Neuronal stem cell (in vitro differentiated cells): ENCODE results near the gene GADD45B.

Source experiments
- DNase-seq: peaks from one replicate; pipeline ENCODE4 v3.0.0-alpha.2; 2013; ENCODE audit warnings: low spot score
- H2AFZ ChIP-seq: one replicate; pipeline ENCODE4 v1.6.1; 2013; ENCODE audit warnings: mild to moderate bottlenecking, low read length, inconsistent platforms
- H2AK5ac ChIP-seq: 2 replicates; pipeline ENCODE4 v1.6.1; 2013; ENCODE audit warnings: low read depth, mild to moderate bottlenecking, inconsistent platforms, low read length, moderate library complexity, mixed read lengths
- H2BK120ac ChIP-seq: 2 replicates; pipeline ENCODE4 v1.6.1; 2013; ENCODE audit warnings: low read depth, mild to moderate bottlenecking, inconsistent platforms, low read length, moderate library complexity, mixed read lengths
- H2BK12ac ChIP-seq: one replicate; pipeline ENCODE4 v1.6.1; 2013; ENCODE audit warnings: low read length, inconsistent platforms
- H2BK15ac ChIP-seq: 2 replicates; pipeline ENCODE4 v1.6.1; 2013; ENCODE audit warnings: mild to moderate bottlenecking, low read length, inconsistent platforms, mixed read lengths
- H2BK5ac ChIP-seq: one replicate; pipeline ENCODE4 v1.6.1; 2013; ENCODE audit warnings: inconsistent platforms, mild to moderate bottlenecking, low read length, moderate library complexity
- H3K14ac ChIP-seq: one replicate; pipeline ENCODE4 v1.6.1; 2013; ENCODE audit warnings: low read length, inconsistent platforms
- H3K18ac ChIP-seq: 2 replicates; pipeline ENCODE4 v1.6.1; 2013; ENCODE audit warnings: low read length, inconsistent platforms
- H3K23ac ChIP-seq: 2 replicates; pipeline ENCODE4 v1.6.1; 2013; ENCODE audit warnings: low read depth, mild to moderate bottlenecking, mixed read lengths, low read length, inconsistent platforms; ENCODE audit not compliant: poor library complexity
- H3K27ac ChIP-seq: replicated peaks from 3 replicates; pipeline ENCODE4 v1.5.1; 2013; ENCODE audit warnings: low read length, inconsistent platforms
- H3K27me3 ChIP-seq, 3 experiments: 2 replicates each; pipeline ENCODE4 v1.6.1; 2013; ENCODE audit warnings: low read length in 3 of 3, mild to moderate bottlenecking in 2 of 3, inconsistent platforms in 1 of 3, low read depth in 1 of 3, mixed read lengths in 1 of 3, moderate library complexity in 1 of 3; ENCODE audit not compliant: control insufficient read depth in 3 of 3, insufficient read depth in 3 of 3
- H3K36me3 ChIP-seq, 2 donors: replicated peaks in 1 of 2; 2 replicates each; pipeline ENCODE4 v1.6.1; 2013; ENCODE audit warnings: low read length in 2 of 2; ENCODE audit not compliant: control insufficient read depth in 2 of 2, insufficient read depth in 2 of 2
- H3K4ac ChIP-seq: 2 replicates; pipeline ENCODE4 v1.6.1; 2013; ENCODE audit warnings: inconsistent platforms, mild to moderate bottlenecking, low read length, moderate library complexity
- H3K4me1 ChIP-seq, 2 donors: 1 replicate in 1 of 2; 2 replicates in 1 of 2; pipeline ENCODE4 v1.6.1; 2013; ENCODE audit warnings: low read length in 2 of 2, low read depth in 1 of 2; ENCODE audit not compliant: control insufficient read depth in 2 of 2, insufficient read depth in 1 of 2
- H3K4me2 ChIP-seq: one replicate; pipeline ENCODE4 v1.6.1; 2013; ENCODE audit warnings: mild to moderate bottlenecking, low read length, inconsistent platforms; ENCODE audit not compliant: insufficient read depth, poor library complexity, severe bottlenecking
- H3K4me3 ChIP-seq, 2 donors: 2 replicates each; pipeline ENCODE4 v1.5.1; 2013; ENCODE audit warnings: low read length in 2 of 2, mild to moderate bottlenecking in 2 of 2, inconsistent platforms in 1 of 2, moderate library complexity in 1 of 2
- H3K79me1 ChIP-seq: one replicate; pipeline ENCODE4 v1.6.1; 2013; ENCODE audit warnings: low read depth, mild to moderate bottlenecking, inconsistent platforms, low read length, moderate library complexity
- H3K9ac ChIP-seq: one replicate; pipeline ENCODE4 v1.6.1; 2013; ENCODE audit warnings: mild to moderate bottlenecking, low read depth, low read length, inconsistent platforms; ENCODE audit not compliant: poor library complexity
- H3K9me3 ChIP-seq, 2 donors: replicated peaks in 1 of 2; 2 replicates each; pipeline versions ENCODE3 to v1.6.1; 2013; ENCODE audit warnings: low read length in 2 of 2, mild to moderate bottlenecking in 2 of 2, inconsistent platforms in 1 of 2, low read depth in 1 of 2, mixed read lengths in 1 of 2, moderate library complexity in 1 of 2; ENCODE audit not compliant: control insufficient read depth in 2 of 2, insufficient read depth in 1 of 2
- H4K8ac ChIP-seq: one replicate; pipeline ENCODE4 v1.6.1; 2013; ENCODE audit warnings: low read depth, mild to moderate bottlenecking, inconsistent platforms, low read length, moderate library complexity
- H4K91ac ChIP-seq: one replicate; pipeline ENCODE4 v1.6.1; 2013; ENCODE audit warnings: low read length, low read depth, mild to moderate bottlenecking, inconsistent platforms; ENCODE audit not compliant: poor library complexity
- WGBS, 2 donors: extraction: QIAGEN DNeasy Blood & Tissue Kit; methylation state at CpG; one replicate each; pipeline ENCODE4 v1.1.7; 2013; ENCODE audit warnings: missing lambda C conversion rate in 2 of 2, mixed read lengths in 1 of 2; ENCODE audit not compliant: insufficient read length in 2 of 2, insufficient replicate concordance in 1 of 2; ENCODE audit errors: extremely low coverage in 2 of 2; 5-methylcytosine and 5-hydroxymethylcytosine counted together

Gene GADD45B

DNA sequence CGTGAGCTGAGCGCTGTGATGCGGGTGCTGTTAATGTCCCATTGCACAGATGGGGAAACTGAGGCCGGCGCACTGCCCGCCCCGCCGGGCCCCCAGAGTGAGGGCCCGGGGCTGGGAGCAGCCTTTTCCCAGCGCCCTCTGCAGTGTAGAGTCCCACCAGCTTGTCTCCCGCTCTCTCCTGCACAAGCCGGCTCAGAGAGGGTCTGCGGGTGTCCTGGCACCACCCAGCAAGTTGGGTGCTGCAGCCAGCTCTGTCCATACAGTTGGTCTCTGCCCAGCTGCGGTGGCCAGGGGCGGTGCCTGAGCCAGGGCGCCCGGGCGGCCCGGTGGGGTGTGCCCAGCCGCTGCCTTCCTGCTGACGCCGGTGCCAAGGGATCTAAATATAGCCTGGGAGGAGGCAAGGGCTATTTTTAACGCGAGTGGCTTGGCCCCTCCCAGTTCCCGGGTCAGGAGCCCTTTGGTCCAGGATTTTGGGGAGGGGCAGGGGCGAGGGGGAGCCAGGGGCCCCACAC, 19.3 kb downstream of the GADD45B start:
- DNase-seq = no peak
- WGBS, 2 donors = no CpG with 5 or more reads among the region's 26 CpGs
- Histone ChIP-seq H3K9me3 (peaks cover 0 to 3% of the 10 kb centered on the region in 2 donors), H3K27me3 (peaks cover 0 to 68% (median 10%) of the 10 kb centered on the region in 3 experiments), H2AK5ac (peak overlapping the region; percentile 97), H2BK120ac (no peak overlapping the region), H3K36me3 (peaks cover 0 to 2% of the 10 kb centered on the region in 2 donors), H3K4ac (no peak overlapping the region), H3K27ac (no peak overlapping the region), H3K79me1 (no peaks in the 10 kb centered on the region), H3K4me1 (peaks cover 3 to 21% of the 10 kb centered on the region in 2 donors), H3K9ac (peak overlapping the region; percentile 83), H3K14ac (peak overlapping the region; percentile 25), H3K4me3 (peak overlapping the region; percentile 32 to 76), H4K91ac (no peak overlapping the region), H3K23ac (peak overlapping the region; percentile 100), H2AFZ (peak overlapping the region; percentile 78), H2BK12ac (no peak overlapping the region), H2BK15ac (peak overlapping the region; percentile 95), H3K4me2 (peak overlapping the region; percentile 81), H4K8ac (no peak overlapping the region), H3K18ac (peak overlapping the region; percentile 99), H2BK5ac (no peak overlapping the region)

DNA sequence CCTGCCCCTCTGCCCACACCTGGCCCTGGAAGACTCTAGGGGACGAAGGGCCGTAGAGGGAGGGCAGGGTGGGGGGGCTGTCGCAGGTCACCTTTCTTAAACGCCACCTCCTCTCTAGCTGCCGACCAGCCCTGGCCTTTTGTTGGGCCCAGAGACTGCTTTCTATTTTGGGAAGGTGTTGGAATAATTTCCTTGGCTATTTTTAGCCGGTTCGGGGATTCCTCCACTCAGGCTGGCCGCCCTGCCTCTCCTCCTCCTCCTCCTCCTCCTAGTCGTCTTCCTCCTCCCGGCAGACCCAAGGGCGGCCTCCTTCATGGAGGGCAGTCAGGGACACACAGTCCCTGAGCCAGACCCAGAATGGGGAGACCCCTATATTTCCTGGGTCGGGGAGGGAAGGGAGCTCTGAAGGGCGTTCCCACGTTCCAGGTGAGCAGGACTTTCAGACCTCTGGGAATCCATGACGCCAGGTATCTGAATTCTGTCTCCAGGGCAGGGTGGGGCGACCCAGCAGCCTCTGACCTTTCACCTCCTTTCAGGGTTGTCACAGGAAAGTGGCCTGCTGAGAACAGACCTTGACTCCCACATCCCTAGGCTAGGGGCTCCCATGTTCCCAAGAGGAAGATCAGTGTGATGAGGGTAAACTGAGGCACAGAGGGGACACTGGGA, 19.9 kb downstream of the GADD45B start:
- Histone ChIP-seq H3K27me3 (peaks cover 0 to 66% (median 10%) of the 10 kb centered on the region in 3 experiments), H3K4me2 (peak overlapping the region; percentile 81), H2BK120ac (no peak overlapping the region), H2AFZ (no peak overlapping the region), H3K4me3 (no peak overlapping the region), H3K79me1 (no peaks in the 10 kb centered on the region), H3K23ac (no peak overlapping the region), H2BK15ac (peak overlapping the region; percentile 16), H3K4me1 (peaks cover 3 to 21% of the 10 kb centered on the region in 2 donors), H3K27ac (no peak overlapping the region), H3K9me3 (peaks cover 0 to 3% of the 10 kb centered on the region in 2 donors), H2AK5ac (peak overlapping the region; percentile 97), H3K18ac (no peak overlapping the region), H4K8ac (no peak overlapping the region), H3K36me3 (peaks cover 0 to 2% of the 10 kb centered on the region in 2 donors), H4K91ac (no peak overlapping the region), H3K9ac (no peak overlapping the region), H3K14ac (no peak overlapping the region), H2BK5ac (no peak overlapping the region), H3K4ac (no peak overlapping the region), H2BK12ac (no peak overlapping the region)
- DNase-seq = no peak
- WGBS, 2 donors = no CpG with 5 or more reads among the region's 16 CpGs

DNA sequence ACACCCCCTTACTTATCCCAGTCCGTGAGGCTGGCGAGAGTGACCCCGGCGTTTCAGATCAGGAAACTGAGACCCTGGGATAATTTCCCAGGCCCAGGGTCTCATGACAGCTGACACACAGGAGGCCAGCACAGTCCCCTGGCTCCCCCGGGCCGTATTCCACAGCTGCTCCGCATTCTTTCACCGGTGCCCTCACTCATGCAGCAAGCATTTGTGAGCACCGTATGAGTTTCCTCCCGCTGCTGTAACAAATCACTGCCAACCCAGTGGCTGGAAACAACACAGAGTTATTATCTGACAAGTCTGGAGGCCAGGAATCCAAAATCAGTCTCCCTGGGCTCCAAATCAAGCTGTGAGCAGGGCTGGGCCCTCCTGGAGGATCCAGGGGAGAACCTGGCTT, 21.3 kb downstream of the GADD45B start:
- Histone ChIP-seq H4K8ac (no peak overlapping the region), H3K9ac (no peak overlapping the region), H3K4me1 (peaks cover 3 to 23% of the 10 kb centered on the region in 2 donors), H3K36me3 (peaks cover 0 to 2% of the 10 kb centered on the region in 2 donors), H2BK120ac (no peak overlapping the region), H2BK12ac (no peak overlapping the region), H2AK5ac (no peak overlapping the region), H3K18ac (no peak overlapping the region), H3K4me2 (no peak overlapping the region), H3K27ac (no peak overlapping the region), H3K27me3 (peaks cover 0 to 59% (median 10%) of the 10 kb centered on the region in 3 experiments), H3K9me3 (peaks cover 0 to 3% of the 10 kb centered on the region in 2 donors), H2BK15ac (no peak overlapping the region), H3K4ac (no peak overlapping the region), H4K91ac (no peak overlapping the region), H3K79me1 (no peaks in the 10 kb centered on the region), H2AFZ (no peak overlapping the region), H3K4me3 (no peak overlapping the region), H3K23ac (no peak overlapping the region), H2BK5ac (no peak overlapping the region), H3K14ac (no peak overlapping the region)
- no peak for DNase-seq
- no CpG with 5 or more reads among the region's 10 CpGs for WGBS, 2 donors

DNA sequence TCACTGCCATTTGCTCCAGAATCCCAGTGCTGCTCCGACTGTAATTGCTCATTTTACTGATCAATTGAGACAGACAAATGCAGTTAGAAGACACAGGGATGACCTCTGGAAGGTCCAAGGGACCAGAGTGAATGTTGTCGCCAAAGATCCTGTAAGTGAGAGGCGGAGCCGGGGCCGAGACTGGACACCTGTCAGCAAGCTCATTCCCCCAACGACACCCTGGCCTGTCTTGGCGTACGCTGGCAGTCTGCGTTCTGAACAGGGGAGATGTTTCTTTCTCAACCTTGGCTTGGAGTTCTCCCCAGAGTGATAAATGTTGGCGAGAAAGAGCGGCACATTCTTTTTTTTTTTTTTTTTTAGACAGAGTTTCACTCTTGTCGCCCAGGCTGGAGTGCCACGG, 24.2 kb downstream of the GADD45B start:
- H4K8ac ChIP-seq = no peak overlapping the region
- H2BK120ac ChIP-seq = no peak overlapping the region
- WGBS, 2 donors = no CpG with 5 or more reads among the region's 13 CpGs
- H3K79me1 ChIP-seq = no peaks in the 10 kb centered on the region
- no peak overlapping the region for H3K9ac ChIP-seq
- no peak overlapping the region for H3K23ac ChIP-seq
- H2AFZ ChIP-seq = no peak overlapping the region
- no peak overlapping the region for H2BK15ac ChIP-seq
- no peak overlapping the region for H3K14ac ChIP-seq
- no peak overlapping the region for H2BK5ac ChIP-seq
- peaks cover 3 to 11% of the 10 kb centered on the region in 2 donors for H3K4me1 ChIP-seq
- H3K4ac ChIP-seq = no peak overlapping the region
- H3K27me3 ChIP-seq = peaks cover 0 to 38% (median 1%) of the 10 kb centered on the region in 3 experiments
- H4K91ac ChIP-seq = no peak overlapping the region
- peak overlapping the region; percentile 81 for H2AK5ac ChIP-seq
- H3K18ac ChIP-seq = no peak overlapping the region
- H3K4me2 ChIP-seq = no peak overlapping the region
- H2BK12ac ChIP-seq = no peak overlapping the region
- DNase-seq = no peak
- H3K27ac ChIP-seq = no peak overlapping the region
- no peak overlapping the region for H3K4me3 ChIP-seq
- H3K9me3 ChIP-seq = no peaks in the 10 kb centered on the region
- no peaks in the 10 kb centered on the region for H3K36me3 ChIP-seq
